Suprapubic skin (tissue), 4 donors: ENCODE measurements around the gene ZNF747. TPM values are rescaled to one million over a fixed set of nuclear protein-coding genes. Genes with fewer than 3 reads are reported as not detected.

Source experiments
- DNase-seq, 2 donors: peaks; one replicate each; pipeline ENCODE4 v3.0.0-alpha.2; 2019; ENCODE audit warnings: low spot score in 2 of 2
- H3K27ac ChIP-seq: fragments of 200-600 bp; sonication (generic); one replicate; pipeline ENCODE4 v1.5.1; 2019
- H3K27me3 ChIP-seq: fragments of 200-600 bp; sonication (generic); one replicate; pipeline ENCODE4 v1.5.1; 2019
- H3K36me3 ChIP-seq: fragments of 200-600 bp; sonication (generic); one replicate; pipeline ENCODE4 v1.5.1; 2019
- H3K4me1 ChIP-seq: fragments of 200-600 bp; sonication (generic); one replicate; pipeline ENCODE4 v1.5.1; 2019
- H3K4me3 ChIP-seq: fragments of 200-600 bp; sonication (generic); one replicate; pipeline ENCODE4 v1.5.1; 2019; ENCODE audit warnings: mild to moderate bottlenecking
- H3K9me3 ChIP-seq: fragments of 200-600 bp; sonication (generic); one replicate; pipeline ENCODE4 v1.5.1; 2019
- EP300 ChIP-seq: sonication (generic); formaldehyde crosslinking; IDR thresholded peaks from one replicate; pipeline ENCODE4 v1.6.1; 2017; ENCODE audit warnings: antibody characterized with exemption
- POLR2A ChIP-seq, 2 donors: fragments of 450-650 bp; IDR thresholded peaks; one replicate each; pipeline ENCODE4 v1.6.1; 2017; ENCODE audit warnings: antibody characterized with exemption in 2 of 2, mild to moderate bottlenecking in 2 of 2, moderate library complexity in 2 of 2
- POLR2AphosphoS5 ChIP-seq, 3 donors: sonication (generic); formaldehyde crosslinking; IDR thresholded peaks; one replicate each; pipeline ENCODE4 v1.6.1; 2017; ENCODE audit warnings: antibody characterized with exemption in 3 of 3
- WGBS: methylation state at CpG from one replicate; pipeline ENCODE4 v1.1.5; 2018; 5-methylcytosine and 5-hydroxymethylcytosine counted together
- total RNA-seq, 4 donors: library from RNA; depleted of rRNA; stranded (reverse); fragments of >200 nt; gene quantifications; one replicate each; pipeline ENCODE4 v1.1.0, GENCODE V29; 2016
- TF ChIP-seq, protein P1 (sequence below), 2 donors: fragments of 200-600 bp in 1 of 2; fragments of 450-650 bp in 1 of 2; sonication (generic) in 1 of 2; IDR thresholded peaks; one replicate each; pipeline ENCODE4 v1.5.1; 2016 to 2019; ENCODE audit warnings: antibody characterized with exemption in 2 of 2, mild to moderate bottlenecking in 1 of 2, moderate library complexity in 1 of 2

The ZNF747 gene
- total RNA-seq, 4 donors from 2014 or later = 9.4 to 15.4 (median 11.5) TPM

DNA sequence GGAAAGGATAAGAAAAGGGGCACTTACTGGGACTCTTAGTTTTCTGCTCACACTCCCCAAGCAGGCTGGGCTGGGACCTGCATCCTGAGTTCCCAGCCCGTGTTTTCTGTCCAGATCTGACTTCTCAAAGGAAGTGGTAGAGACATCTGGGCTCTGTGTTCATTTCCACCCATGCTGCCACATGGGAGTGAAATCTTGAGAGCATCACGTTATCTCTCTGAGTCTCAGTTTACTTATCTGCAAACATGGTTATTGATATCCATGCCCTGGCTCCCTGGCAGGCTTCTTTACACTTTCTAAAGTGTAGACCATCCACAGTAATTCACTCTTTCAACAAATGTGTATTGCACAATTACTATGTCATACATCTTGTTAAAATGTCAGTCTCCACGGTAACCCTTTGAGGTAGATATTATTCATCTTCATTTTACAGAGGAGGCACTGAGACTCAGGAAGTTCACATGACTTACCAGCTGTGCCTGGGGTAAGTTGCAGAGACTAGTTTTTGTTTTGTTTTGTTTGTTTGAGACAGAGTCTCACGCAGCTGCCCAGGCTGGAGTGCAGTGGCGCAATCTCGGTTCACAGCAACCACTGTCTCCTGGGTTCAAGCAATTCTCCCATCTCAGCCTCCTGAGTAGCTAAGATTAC, 33.5 kb upstream of the ZNF747 start:
- 49% methylated on average over 6 of the region's 6 CpGs for WGBS
- Histone ChIP-seq H3K4me1 (peaks cover 37% of the 10 kb centered on the region), H3K36me3 (no peaks in the 10 kb centered on the region), H3K27me3 (no peaks in the 10 kb centered on the region), H3K9me3 (no peaks in the 10 kb centered on the region), H3K4me3 (no peak overlapping the region), H3K27ac (peak overlapping the region; percentile 55)
- TF ChIP-seq EP300 = no peak
- no peak for DNase-seq

DNA sequence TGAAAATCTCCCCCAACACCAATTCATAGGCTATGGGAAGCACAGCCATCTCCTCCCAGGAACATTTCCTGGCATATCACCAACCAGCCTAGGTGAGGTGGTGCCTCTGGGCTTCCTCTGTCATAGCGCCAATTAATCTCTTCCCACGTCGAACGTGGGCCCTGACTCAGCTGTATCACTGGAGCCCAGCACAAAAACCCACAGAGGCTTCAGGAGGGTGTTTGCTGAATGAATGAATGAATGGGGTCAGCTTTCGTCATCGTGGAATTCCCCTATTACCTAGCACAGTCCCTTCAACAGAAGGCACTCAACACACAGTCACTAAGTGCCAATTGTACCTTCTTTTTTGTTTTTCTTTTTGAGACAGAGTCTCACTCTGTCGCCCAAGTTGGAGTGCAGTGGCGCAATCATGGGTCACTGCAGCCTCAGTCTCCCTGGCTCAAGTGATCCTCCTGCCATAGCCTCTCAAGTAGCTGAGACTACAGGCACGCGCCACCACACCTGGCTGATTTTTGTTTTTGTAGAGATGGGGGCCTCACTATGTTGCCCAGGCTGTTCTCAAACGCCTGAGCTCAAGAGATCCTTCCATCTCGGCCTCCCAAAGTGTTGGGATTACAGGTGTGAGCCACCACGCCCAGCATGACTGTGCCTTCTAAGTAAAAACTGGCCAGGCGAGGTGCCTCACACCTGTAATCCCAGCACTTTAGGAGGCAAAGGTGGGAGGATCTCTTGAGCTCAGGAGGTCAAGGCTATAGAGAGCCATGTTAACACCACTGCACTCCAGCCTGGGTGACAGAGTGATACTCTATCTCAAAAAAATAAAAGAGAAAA, 32.7 kb upstream of the ZNF747 start:
- TF ChIP-seq, protein P1, sequence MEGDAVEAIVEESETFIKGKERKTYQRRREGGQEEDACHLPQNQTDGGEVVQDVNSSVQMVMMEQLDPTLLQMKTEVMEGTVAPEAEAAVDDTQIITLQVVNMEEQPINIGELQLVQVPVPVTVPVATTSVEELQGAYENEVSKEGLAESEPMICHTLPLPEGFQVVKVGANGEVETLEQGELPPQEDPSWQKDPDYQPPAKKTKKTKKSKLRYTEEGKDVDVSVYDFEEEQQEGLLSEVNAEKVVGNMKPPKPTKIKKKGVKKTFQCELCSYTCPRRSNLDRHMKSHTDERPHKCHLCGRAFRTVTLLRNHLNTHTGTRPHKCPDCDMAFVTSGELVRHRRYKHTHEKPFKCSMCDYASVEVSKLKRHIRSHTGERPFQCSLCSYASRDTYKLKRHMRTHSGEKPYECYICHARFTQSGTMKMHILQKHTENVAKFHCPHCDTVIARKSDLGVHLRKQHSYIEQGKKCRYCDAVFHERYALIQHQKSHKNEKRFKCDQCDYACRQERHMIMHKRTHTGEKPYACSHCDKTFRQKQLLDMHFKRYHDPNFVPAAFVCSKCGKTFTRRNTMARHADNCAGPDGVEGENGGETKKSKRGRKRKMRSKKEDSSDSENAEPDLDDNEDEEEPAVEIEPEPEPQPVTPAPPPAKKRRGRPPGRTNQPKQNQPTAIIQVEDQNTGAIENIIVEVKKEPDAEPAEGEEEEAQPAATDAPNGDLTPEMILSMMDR (IDR thresholded peaks at IDR 0.05) = no peak
- TF ChIP-seq POLR2AphosphoS5 (IDR thresholded peaks at IDR 0.05) (no peak), POLR2A (IDR thresholded peaks at IDR 0.05) (no peak), EP300 (no peak)
- no peak overlapping the region for H3K4me3 ChIP-seq
- peaks cover 33% of the 10 kb centered on the region for H3K4me1 ChIP-seq
- H3K27me3 ChIP-seq = no peaks in the 10 kb centered on the region
- no peak for DNase-seq
- 64% methylated on average over 14 of the region's 14 CpGs for whole genome bisulfite sequencing
- peak overlapping the region; percentile 55 for H3K27ac ChIP-seq
- H3K9me3 ChIP-seq = no peaks in the 10 kb centered on the region
- no peaks in the 10 kb centered on the region for H3K36me3 ChIP-seq

DNA sequence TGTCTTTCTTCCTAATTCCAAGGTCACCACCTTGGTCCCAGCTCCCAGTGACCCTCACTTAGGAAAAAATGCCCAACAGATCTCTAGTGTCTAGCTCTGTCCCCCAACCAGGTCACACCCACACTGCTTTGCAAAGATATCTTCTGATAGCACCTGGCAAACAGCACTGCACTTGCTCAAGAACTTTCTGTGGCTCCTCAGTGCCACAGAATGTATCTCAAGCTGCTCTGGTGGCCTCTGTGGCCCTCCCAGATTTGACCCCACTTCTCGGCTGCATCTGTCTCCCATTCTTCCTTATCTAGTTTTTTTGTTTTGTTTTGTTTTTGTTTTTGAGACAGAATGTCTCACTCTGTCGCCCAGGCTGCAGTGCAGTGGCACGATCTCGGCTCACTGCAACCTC, 31.9 kb upstream of the ZNF747 start:
- Histone ChIP-seq H3K4me1 (peaks cover 31% of the 10 kb centered on the region), H3K27me3 (no peaks in the 10 kb centered on the region), H3K36me3 (no peaks in the 10 kb centered on the region), H3K4me3 (no peak overlapping the region), H3K27ac (no peak overlapping the region), H3K9me3 (no peaks in the 10 kb centered on the region)
- WGBS = 88% methylated on average over 4 of the region's 4 CpGs
- no peak for DNase-seq
- no peak for TF ChIP-seq POLR2A (IDR thresholded peaks at IDR 0.05)
- TF ChIP-seq EP300 = no peak
- TF ChIP-seq, protein P1 (IDR thresholded peaks at IDR 0.05) = no peak
- no peak for TF ChIP-seq POLR2AphosphoS5 (IDR thresholded peaks at IDR 0.05)

DNA sequence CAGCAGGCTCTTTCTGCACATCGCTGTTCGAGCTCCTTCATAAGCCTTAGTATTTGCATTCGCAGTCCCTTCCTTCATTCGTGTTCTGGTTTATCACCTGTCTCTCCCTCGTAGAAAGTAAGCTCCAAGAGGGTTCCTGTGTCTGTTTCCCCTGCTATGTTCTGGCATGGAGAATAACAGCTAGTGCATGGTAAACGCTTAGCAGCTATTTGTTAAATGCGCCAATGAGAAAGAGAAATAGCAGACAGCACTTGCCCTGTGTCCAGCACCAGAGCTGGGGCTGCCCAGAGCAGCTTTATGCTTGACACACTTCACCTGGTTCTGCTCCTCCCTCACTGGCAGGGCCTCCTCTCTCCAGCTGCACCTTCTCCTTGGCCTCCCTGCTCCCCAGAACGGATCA, 31.3 kb upstream of the ZNF747 start:
- TF ChIP-seq, protein P1 (IDR thresholded peaks at IDR 0.05) = no peak
- TF ChIP-seq EP300 (no peak), POLR2A (IDR thresholded peaks at IDR 0.05) (no peak), POLR2AphosphoS5 (IDR thresholded peaks at IDR 0.05) (no peak)
- H3K4me1 ChIP-seq = peaks cover 34% of the 10 kb centered on the region
- no peak overlapping the region for H3K27ac ChIP-seq
- 72% methylated on average over 8 of the region's 8 CpGs for WGBS
- no peak for DNase-seq
- H3K9me3 ChIP-seq = no peaks in the 10 kb centered on the region
- no peaks in the 10 kb centered on the region for H3K27me3 ChIP-seq
- no peaks in the 10 kb centered on the region for H3K36me3 ChIP-seq
- no peak overlapping the region for H3K4me3 ChIP-seq

DNA sequence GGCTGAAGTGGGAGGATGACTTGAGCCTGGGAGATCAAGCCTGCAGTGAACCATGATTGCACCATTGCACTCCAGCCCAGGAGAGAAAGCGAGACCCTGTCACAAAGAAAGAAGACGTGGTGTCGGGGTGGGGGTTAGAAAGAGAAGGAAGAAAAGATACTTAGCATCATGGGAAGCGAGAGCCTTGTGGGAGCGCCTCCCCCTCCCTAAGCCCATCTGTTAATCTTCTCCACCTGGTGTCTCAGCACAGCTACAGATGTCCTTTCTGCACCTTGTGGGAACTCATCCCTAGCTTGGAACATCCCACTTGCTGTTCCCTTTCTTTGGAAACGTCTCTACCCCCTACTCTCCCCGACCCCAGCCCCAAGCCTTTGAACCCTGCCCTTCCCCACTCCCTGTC, 30.9 kb upstream of the ZNF747 start:
- no peaks in the 10 kb centered on the region for H3K36me3 ChIP-seq
- no peak for DNase-seq
- H3K4me3 ChIP-seq = no peak overlapping the region
- H3K4me1 ChIP-seq = peaks cover 33% of the 10 kb centered on the region
- no peak overlapping the region for H3K27ac ChIP-seq
- TF ChIP-seq, protein P1 (IDR thresholded peaks at IDR 0.05) = no peak
- TF ChIP-seq POLR2AphosphoS5 (IDR thresholded peaks at IDR 0.05) (no peak), POLR2A (IDR thresholded peaks at IDR 0.05) (no peak)
- no peaks in the 10 kb centered on the region for H3K9me3 ChIP-seq
- 76% methylated on average over 7 of the region's 7 CpGs for WGBS
- H3K27me3 ChIP-seq = no peaks in the 10 kb centered on the region
